RWPE1 (cell line): ENCODE data around the gene NOL8.
A peak's percentile ranks its signal among the peaks of the same experiment; 100 is the strongest.

ENCODE experiments used
- CTCF ChIA-PET: fragments of 350-600 bp; sonication (Branson Sonifier 250); formaldehyde crosslinking; extraction: SDS; loops from one replicate; lab custom pipeline; 2021; lab: Yijun Ruan, JAX
- POLR2A ChIA-PET: fragments of 400-600 bp; formaldehyde crosslinking; extraction: SDS; loops from one replicate; lab custom pipeline; 2020; ENCODE audit warnings: antibody characterized with exemption; ENCODE audit not compliant: low non-redundant PET; lab: Yijun Ruan, JAX
- DNase-seq: peaks from one replicate; pipeline ENCODE4 v3.0.0; 2012; ENCODE audit warnings: low spot score
- H3K27ac ChIP-seq: fragments of 450-650 bp; 2 replicates; pipeline ENCODE4 v1.5.1; 2017
- CTCF ChIP-seq: fragments of 450-650 bp; conservative IDR thresholded peaks from 2 replicates; pipeline ENCODE4 v1.5.1; 2017; ENCODE audit warnings: low read depth, mild to moderate bottlenecking

NOL8 gene

GRCh38 chr9:92299116-92299515 lies 26.0 kb downstream of the NOL8 start:
- ChIA-PET POLR2A (no interaction called here), CTCF (interaction anchor here (1.2 kb wide), 1 partner anchor 10 kb away, joined by 3 read pairs; no protein-coding TSS in a partner anchor)
- no peak for DNase-seq
- TF ChIP-seq CTCF = no peak
- no peak overlapping the region for H3K27ac ChIP-seq

GRCh38 chr9:92298036-92298435 lies 27.1 kb downstream of the NOL8 start:
- no peak for TF ChIP-seq CTCF
- POLR2A ChIA-PET = interaction anchor here (0.6 kb wide), 1 partner anchor 46 kb away, joined by 4 read pairs; no protein-coding TSS in a partner anchor
- no peak for DNase-seq
- H3K27ac ChIP-seq = no peak overlapping the region
- CTCF ChIA-PET = interaction anchor here (0.6 to 1.2 kb wide), 2 partner anchors 11 to 31 kb away, joined by 3 read pairs; no protein-coding TSS in a partner anchor

- POLR2A ChIA-PET = no interaction called here
- CTCF ChIA-PET = interaction anchor here (0.6 to 0.7 kb wide), 2 partner anchors 357 to 417 kb away, joined by 3 to 5 read pairs; no protein-coding TSS in a partner anchor
- DNase-seq = no peak
- H3K27ac ChIP-seq = no peak overlapping the region
- TF ChIP-seq CTCF = no peak
Measured at GRCh38 chr9:92297611-92298010, 27.5 kb downstream of the NOL8 start.

GRCh38 chr9:92295827-92296258 lies 29.3 kb downstream of the NOL8 start:
- peak; percentile 60 for DNase-seq
- peak overlapping the region; percentile 53 for H3K27ac ChIP-seq
- no peak for TF ChIP-seq CTCF
- ChIA-PET CTCF (no interaction called here), POLR2A (no interaction called here)

GRCh38 chr9:92295240-92295790 lies 29.8 kb downstream of the NOL8 start:
- TF ChIP-seq CTCF = no peak
- no peak overlapping the region for H3K27ac ChIP-seq
- ChIA-PET POLR2A (no interaction called here), CTCF (interaction anchor here (0.7 to 1.1 kb wide), 2 partner anchors 154 to 156 kb away, joined by 4 to 7 read pairs; no protein-coding TSS in a partner anchor)
- no peak for DNase-seq

GRCh38 chr9:92294297-92294676 lies 30.9 kb downstream of the NOL8 start:
- no peak for TF ChIP-seq CTCF
- DNase-seq = no peak
- ChIA-PET CTCF (interaction anchor here (0.5 to 1.1 kb wide), 4 partner anchors 12 to 153 kb away, joined by 3 to 5 read pairs (median 4); partner anchors contain the start of gene CENPP), POLR2A (no interaction called here)
- H3K27ac ChIP-seq = peak overlapping the region; percentile 84
